Tibial nerve (tissue), 4 donors: ENCODE results near the gene AURKA.

Source experiments
- CTCF ChIP-seq, 5 experiments: fragments of 200-600 bp in 3 of 5; fragments of 450-650 bp in 2 of 5; sonication (generic) in 3 of 5; IDR thresholded peaks; one replicate each; pipeline ENCODE4 v1.5.1; 2016 to 2019; ENCODE audit warnings: antibody characterized with exemption in 5 of 5, mild to moderate bottlenecking in 3 of 5, moderate library complexity in 2 of 5
- EP300 ChIP-seq, 2 donors: sonication (generic); formaldehyde crosslinking; IDR thresholded peaks; one replicate each; pipeline ENCODE4 v1.6.1; 2017; ENCODE audit warnings: antibody characterized with exemption in 2 of 2, mild to moderate bottlenecking in 1 of 2

- TF ChIP-seq CTCF (IDR thresholded peaks at IDR 0.05) (no peak), EP300 (IDR thresholded peaks at IDR 0.05) (no peak)
Measured at GRCh38 chr20:56430957-56431356, 38.9 kb upstream of the AURKA start.
